GM18873 (cell line): Measurements from ENCODE around the gene WFS1.

Source experiments
- ATAC-seq: cut with Tn5 transposase; IDR thresholded peaks from one replicate; pipeline ENCODE4 v1.9.1; 2021; ENCODE audit warnings: mild to moderate bottlenecking, moderate library complexity, moderate number of reproducible peaks; ENCODE audit not compliant: unreplicated experiment, low FRiP score

Gene WFS1

GRCh38 chr4:6321361-6321760 is 51.7 kb downstream of the WFS1 start:
- no peak for ATAC-seq

- no peak for ATAC-seq
Observed at GRCh38 chr4:6322067-6322760, 52.6 kb downstream of the WFS1 start.

- ATAC-seq = no peak
Observed at GRCh38 chr4:6322761-6323566, 53.3 kb downstream of the WFS1 start.

- ATAC-seq = no peak
Observed at GRCh38 chr4:6324461-6324998, 54.9 kb downstream of the WFS1 start.

- ATAC-seq = no peak
Observed at GRCh38 chr4:6324999-6325787, 55.5 kb downstream of the WFS1 start.

- no peak for ATAC-seq
Observed at GRCh38 chr4:6325788-6326290, 56.2 kb downstream of the WFS1 start.

GRCh38 chr4:6326312-6327060 is 56.8 kb downstream of the WFS1 start:
- ATAC-seq = no peak

- ATAC-seq = no peak
Observed at GRCh38 chr4:6327220-6327917, 57.7 kb downstream of the WFS1 start.

GRCh38 chr4:6328526-6328925 is 58.9 kb downstream of the WFS1 start:
- ATAC-seq = no peak

GRCh38 chr4:6329478-6330383 is 60.1 kb downstream of the WFS1 start:
- no peak for ATAC-seq

GRCh38 chr4:6330384-6330767 is 60.7 kb downstream of the WFS1 start:
- ATAC-seq = no peak

GRCh38 chr4:6331018-6331417 is 61.4 kb downstream of the WFS1 start:
- ATAC-seq = no peak

GRCh38 chr4:6331468-6331867 is 61.8 kb downstream of the WFS1 start:
- ATAC-seq = no peak

- ATAC-seq = no peak
Observed at GRCh38 chr4:6332042-6332668, 62.5 kb downstream of the WFS1 start.

GRCh38 chr4:6332669-6333050 is 63.0 kb downstream of the WFS1 start:
- ATAC-seq = no peak

GRCh38 chr4:6333301-6334202 is 63.9 kb downstream of the WFS1 start:
- no peak for ATAC-seq
